ENCODE results near the gene PTPRU.

Gene PTPRU

GRCh38 chr1:29343476-29343875 is 107.2 kb downstream of the PTPRU start:
- no peak for DNase-seq

- DNase-seq = no peak
Observed at GRCh38 chr1:29343908-29344307, 107.6 kb downstream of the PTPRU start.

GRCh38 chr1:29344336-29344735 is 108.0 kb downstream of the PTPRU start:
- no peak for DNase-seq

GRCh38 chr1:29346576-29346975 is 110.3 kb downstream of the PTPRU start:
- DNase-seq = no peak

- no peak for DNase-seq
Observed at GRCh38 chr1:29349871-29350491, 113.7 kb downstream of the PTPRU start.

GRCh38 chr1:29352719-29353420 is 116.5 kb downstream of the PTPRU start:
- no peak for DNase-seq

GRCh38 chr1:29354511-29355098 is 118.3 kb downstream of the PTPRU start:
- no peak for DNase-seq

GRCh38 chr1:29355375-29355774 is 119.1 kb downstream of the PTPRU start:
- no peak for DNase-seq

GRCh38 chr1:29356663-29357062 is 120.3 kb downstream of the PTPRU start:
- DNase-seq = no peak

GRCh38 chr1:29357452-29357851 is 121.1 kb downstream of the PTPRU start:
- DNase-seq = no peak

GRCh38 chr1:29358183-29358582 is 121.9 kb downstream of the PTPRU start:
- DNase-seq = no peak

GRCh38 chr1:29360768-29361167 is 124.4 kb downstream of the PTPRU start:
- DNase-seq = no peak

GRCh38 chr1:29361686-29362085 is 125.4 kb downstream of the PTPRU start:
- no peak for DNase-seq

- DNase-seq = no peak
Observed at GRCh38 chr1:29362116-29362515, 125.8 kb downstream of the PTPRU start.

GRCh38 chr1:29362764-29363163 is 126.4 kb downstream of the PTPRU start:
- no peak for DNase-seq

GRCh38 chr1:29363536-29363935 is 127.2 kb downstream of the PTPRU start:
- no peak for DNase-seq

- no peak for DNase-seq
Observed at GRCh38 chr1:29364101-29364678, 127.9 kb downstream of the PTPRU start.

- DNase-seq = no peak
Observed at GRCh38 chr1:29365906-29366670, 129.8 kb downstream of the PTPRU start.

- no peak for DNase-seq
Observed at GRCh38 chr1:29368936-29369932, 132.9 kb downstream of the PTPRU start.

- DNase-seq = no peak
Observed at GRCh38 chr1:29370067-29370466, 133.7 kb downstream of the PTPRU start.

- no peak for DNase-seq
Observed at GRCh38 chr1:29371332-29371731, 135.0 kb downstream of the PTPRU start.

- no peak for DNase-seq
Observed at GRCh38 chr1:29372108-29372507, 135.8 kb downstream of the PTPRU start.

Data from AML-193 (cell line).